HG03469 (cell line): ENCODE results near the gene CTXN1.
"Not testable (repeated sequence)": the region's sequence is repeated elsewhere in the genome, so short reads cannot be mapped to it uniquely, and the experiment has no call there.

Experiments used
- ATAC-seq: cut with Tn5 transposase; IDR thresholded peaks from one replicate; pipeline ENCODE4 v1.9.1; 2021; ENCODE audit warnings: mild to moderate bottlenecking, moderate library complexity, moderate number of reproducible peaks; ENCODE audit not compliant: unreplicated experiment

CTXN1 gene

DNA sequence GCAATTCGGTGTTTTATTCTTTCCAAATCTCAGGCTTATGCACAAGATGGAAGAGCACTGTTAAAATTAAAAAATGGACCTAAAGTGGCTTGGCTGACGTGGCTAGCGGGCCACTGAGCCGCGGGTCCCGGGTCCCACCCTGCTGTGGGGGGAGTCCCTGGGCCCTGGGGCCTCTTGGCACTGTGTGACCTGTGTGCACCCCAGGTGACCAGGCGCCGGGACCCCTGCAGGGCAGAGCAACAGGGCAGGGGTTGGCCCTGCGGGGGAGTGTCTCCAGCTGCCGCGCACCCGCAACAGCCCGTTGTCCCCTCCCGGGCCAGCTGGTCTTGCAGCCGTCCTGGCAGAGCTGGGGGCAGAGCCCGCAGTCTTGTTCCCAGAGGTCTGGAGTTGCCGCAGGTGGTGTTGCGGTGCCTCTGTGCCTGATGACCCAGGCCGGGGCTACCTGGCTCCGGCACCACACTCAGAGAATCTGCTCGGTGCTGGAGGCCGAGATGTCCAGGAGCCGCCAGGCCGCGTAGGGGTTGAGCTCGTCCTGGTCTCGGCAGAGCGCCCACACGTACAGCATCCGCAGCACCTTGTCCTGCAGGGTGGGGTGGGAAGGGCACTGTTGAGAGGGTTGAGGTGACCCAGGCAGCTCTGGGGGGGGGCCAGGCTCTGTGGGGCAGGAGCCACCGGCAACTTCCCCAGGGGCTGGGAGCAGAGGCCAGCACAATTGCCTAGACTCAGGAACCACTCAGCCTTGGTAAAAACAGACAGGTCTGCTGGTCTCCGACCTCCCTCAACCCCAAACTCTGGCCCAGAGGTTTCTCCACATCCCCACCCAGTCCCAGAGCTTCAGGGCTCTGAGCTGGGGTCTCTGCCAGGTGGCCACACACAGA is 1.0 kb upstream of the CTXN1 start:
- no peak for ATAC-seq

DNA sequence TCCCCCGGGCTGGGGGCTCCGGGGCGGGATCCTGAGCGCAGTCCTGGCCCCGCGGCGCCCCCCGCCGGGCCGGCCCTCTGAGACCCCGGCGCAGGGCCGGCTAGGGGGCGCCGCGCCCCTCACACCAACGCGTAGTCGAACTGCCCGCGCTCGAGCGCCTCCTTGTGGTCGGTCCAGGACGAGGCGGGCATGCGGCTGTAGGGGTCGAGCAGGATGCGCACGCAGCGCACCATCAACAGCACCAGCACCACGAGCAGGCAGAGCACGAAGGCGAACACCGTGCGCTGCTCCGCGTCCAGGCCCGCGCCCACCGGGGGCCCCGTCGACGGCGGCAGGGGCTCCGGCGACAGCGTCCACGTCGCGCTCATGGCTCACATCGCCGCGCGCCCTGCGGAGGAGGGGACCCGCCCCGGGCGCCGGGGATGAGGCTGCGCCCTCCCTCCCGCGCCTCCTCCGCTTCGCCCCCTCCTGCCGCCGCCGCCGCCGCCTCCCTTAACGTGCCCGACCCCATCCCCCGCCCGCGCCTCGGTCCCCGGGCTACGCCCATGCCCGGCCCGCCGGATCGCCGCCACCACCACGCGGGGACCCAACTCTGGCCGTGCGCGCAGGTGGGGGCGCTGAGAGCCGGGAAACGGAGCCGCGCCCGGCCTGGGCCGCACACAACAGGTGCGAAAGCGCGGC is 624 bp downstream of the CTXN1 start:
- ATAC-seq = no peak

DNA sequence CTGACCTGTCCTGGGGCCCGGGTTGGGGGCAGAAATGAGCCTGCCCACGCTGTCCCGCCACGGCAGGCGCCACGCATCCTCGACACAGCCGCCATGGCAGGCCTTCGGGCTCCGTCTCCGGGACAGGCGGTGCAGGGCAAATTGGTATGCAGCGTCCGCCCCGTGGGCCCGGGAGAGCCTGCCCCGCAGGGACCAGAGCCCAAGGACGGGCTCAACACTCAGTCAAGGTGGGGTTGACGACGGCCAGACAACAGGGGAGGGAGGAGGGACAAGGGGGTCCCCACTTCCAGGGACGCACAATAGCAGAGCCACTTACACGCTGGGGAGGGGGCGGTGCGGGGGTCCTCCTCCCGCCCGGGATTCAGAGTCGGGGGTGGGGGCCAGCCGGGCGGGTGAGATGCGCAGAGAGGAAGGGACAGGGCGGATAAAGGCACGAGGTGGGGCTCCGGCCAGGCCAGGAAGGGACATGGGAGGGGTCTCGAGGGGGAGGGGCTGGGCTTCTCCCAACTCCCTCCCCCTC is 1.2 kb downstream of the CTXN1 start:
- no peak for ATAC-seq

DNA sequence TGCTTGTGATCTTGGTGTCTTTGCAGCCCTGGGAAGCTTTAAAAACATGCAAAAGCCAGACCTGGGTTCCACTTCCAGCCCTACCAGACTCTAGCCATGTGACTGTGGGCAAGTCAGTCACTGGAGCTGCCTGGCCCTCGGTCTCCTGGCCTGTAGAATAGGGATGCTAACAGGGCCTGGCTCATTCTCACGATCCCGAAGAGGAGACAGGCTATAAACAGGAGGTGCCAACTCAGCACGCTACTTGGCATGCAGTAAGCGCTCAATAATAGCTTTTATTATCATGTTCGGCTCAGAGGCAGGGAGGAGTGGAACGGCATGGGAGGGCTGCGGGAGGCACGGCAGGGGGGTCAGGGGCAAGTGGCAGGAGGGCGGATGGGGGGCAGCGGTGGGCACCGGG is 1.7 kb downstream of the CTXN1 start:
- no peak for ATAC-seq

- no peak for ATAC-seq
Measured at GRCh38 chr19:7923295-7924191, 2.4 kb downstream of the CTXN1 start.

DNA sequence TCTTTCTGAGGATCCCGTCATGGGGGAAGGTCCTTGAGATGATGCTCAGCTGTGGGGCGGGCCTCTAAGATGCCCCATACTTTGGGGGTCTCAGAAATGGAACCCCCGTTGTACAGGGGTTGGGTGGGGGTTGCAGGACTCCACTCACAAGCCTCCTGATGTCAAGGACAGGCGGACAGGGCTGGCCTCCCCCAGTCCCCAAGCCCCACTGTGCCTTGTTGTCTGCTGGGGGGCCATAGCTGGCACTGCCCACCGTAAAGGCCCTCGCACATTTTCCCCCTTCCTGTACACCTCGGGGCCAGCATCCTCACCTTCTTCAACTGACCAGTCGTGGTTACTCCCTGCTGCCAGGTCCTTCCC is 3.1 kb downstream of the CTXN1 start:
- no peak for ATAC-seq

DNA sequence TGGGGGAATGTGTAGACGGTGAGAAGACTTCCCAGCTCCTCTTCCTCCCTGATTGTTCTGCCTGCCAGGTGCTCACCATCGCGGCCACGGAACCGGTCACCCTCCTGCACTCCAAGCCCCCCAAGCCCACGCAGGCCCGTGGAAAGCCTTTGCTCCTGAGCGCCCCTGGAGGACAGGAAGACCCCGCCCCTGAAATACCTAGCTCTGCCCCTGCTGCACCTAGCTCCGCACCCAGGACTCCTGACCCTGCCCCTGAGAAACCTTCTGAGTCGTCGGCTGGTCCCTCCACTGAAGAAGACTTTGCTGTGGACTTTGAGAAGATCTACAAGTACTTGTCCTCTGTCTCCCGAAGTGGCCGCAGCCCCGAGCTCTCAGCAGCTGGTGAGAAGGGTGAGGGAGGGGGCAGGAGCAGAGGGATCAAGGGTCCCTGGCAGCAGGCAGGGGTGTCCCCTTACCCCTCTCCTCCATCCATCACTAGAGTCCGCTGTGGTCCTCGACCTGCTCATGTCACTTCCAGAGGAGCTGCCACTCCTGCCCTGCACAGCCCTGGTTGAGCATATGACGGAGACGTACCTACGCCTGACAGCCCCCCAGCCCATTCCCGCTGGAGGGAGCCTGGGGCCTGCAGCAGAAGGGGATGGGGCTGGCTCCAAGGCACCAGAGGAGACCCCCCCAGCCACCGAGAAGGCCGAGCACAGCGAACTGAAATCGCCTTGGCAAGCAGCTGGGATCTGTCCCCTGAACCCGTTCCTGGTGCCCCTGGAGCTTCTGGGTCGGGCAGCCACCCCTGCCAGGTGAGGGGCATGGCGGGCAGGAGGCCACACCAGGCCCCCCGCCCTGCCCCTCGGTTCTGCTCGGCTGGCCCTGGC is 3.7 kb downstream of the CTXN1 start:
- ATAC-seq = no peak

DNA sequence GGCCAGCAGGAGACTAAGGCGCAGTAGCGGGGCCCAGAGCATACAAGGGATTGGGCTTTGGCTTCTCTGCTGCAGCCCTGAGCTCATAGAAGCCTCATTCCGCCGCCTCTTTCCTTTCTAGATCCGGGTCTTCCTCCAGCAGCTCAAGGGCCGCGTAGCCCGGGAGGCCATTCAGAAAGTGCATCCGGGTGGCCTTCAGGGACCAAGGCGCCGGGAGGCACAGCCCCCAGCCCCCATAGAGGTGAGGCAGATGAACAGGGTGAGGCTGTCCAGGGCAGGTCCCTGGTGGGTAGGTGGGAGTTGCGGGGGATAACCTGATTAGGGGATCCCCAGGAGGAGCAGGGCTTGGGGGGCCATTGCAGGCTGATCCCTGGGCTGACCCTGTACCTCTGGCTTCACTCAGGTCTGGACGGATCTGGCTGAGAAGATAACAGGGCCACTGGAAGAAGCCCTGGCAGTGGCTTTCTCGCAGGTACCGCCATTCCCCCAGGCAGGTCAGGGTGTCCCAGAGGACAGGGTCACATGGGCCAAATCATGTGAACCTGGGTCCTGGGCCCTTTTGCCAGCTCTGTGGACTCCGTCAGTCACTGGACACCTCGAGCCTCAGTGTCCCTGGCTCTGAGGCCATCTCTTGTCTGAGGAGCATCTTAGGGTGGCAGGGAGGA is 4.5 kb downstream of the CTXN1 start:
- no peak for ATAC-seq

DNA sequence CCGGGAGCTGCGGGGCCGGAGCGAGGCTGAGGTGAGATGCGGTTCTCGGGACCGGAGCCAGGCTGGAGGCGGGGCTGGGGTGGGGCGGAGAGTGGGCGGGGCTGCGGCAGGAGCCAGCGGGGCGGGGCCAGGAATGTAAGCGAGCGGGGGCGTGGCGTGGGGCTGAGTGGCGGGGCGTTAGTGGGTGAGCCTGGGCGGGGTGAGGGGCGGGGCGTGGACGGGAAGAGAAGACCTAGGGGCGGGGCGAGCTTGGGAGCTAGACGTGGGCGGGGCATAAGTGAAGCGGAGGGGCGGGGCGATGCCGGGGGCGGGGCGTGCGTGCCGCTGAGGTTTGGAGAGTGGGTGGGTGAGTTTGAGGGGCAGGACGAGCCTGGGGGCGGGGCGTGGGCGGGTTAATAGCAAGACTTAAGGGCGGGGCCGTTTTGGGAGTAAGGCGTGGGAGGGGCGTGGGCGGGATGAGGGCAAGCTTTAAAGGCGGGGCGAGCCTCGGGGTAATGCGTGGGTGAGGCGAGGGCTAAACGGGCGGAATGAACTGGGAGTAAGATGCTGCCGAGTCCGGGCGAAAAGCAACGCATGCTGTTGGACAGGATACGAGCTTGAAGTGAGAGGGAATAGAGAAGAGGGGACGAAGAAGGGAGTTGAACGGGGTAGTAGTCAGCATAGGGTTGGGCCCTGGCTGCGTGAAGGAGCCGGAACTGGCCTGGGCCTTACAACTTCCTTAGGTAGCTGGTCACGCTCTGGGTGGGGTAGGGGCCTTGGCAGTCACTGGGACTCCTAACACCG is 5.2 kb downstream of the CTXN1 start:
- ATAC-seq = peak; percentile 24

- ATAC-seq = peak; percentile 38
Measured at GRCh38 chr19:7919610-7920518, 6.1 kb downstream of the CTXN1 start, which contains the start of gene SNAPC2. Gene SNAPC2, plus strand, starts transcription at chr19:7920338. Its CDS starts 29 bp downstream, at chr19:7920367.

GRCh38 chr19:7918615-7919421 is 7.1 kb downstream of the CTXN1 start:
- no peak for ATAC-seq

- ATAC-seq = not testable (repeated sequence)
Measured at GRCh38 chr19:7918062-7918614, 7.8 kb downstream of the CTXN1 start.

GRCh38 chr19:7917267-7918061 is 8.5 kb downstream of the CTXN1 start:
- ATAC-seq = no peak

DNA sequence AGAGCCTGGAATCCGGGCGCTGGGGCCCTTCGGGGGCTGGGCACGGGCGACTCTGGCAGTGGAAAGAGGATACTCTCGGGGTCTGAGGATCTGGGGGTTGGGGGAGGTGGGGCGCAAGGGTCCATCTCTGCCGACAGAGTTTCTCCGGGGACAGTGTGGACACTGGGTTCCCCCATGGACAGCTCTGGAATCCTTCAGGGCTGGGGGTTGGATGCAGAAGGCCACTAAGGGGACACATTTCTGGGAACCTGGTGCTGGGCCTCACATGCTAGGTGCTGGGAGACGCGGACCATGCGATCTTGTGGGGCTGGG is 9.0 kb downstream of the CTXN1 start:
- no peak for ATAC-seq

GRCh38 chr19:7916103-7916954 is 9.6 kb downstream of the CTXN1 start:
- ATAC-seq = no peak
